CD4-positive, CD25-positive, alpha-beta regulatory T cell (primary cell): ENCODE measurements around the gene HSBP1L1. TPM values are rescaled to one million over a fixed set of nuclear protein-coding genes. Genes with fewer than 3 reads are reported as not detected.

Source experiments
- ATAC-seq, 2 donors: fragments of 150-1000 bp; cut with Tn5 transposase; one replicate each; pipeline ENCODE4 v1.10.0; 2021; ENCODE audit warnings: low read depth in 2 of 2, moderate number of reproducible peaks in 2 of 2, moderate library complexity in 1 of 2
- DNase-seq, 3 donors: peaks; one replicate each; pipeline versions ENCODE4 v3.0.0 to v3.0.0-alpha.2; 2012 to 2022; ENCODE audit warnings: mixed read lengths in 1 of 3
- H3K27ac ChIP-seq: one replicate; pipeline ENCODE4 v1.7.0; 2013; ENCODE audit warnings: mild to moderate bottlenecking, low read length; ENCODE audit not compliant: insufficient read depth, poor library complexity, severe bottlenecking
- H3K27me3 ChIP-seq: one replicate; pipeline ENCODE4 v1.7.0; 2013; ENCODE audit warnings: low read length; ENCODE audit not compliant: control insufficient read depth, insufficient read depth
- H3K36me3 ChIP-seq: one replicate; pipeline ENCODE4 v1.7.0; 2013; ENCODE audit warnings: mild to moderate bottlenecking, low read length, moderate library complexity; ENCODE audit not compliant: control insufficient read depth, insufficient read depth
- H3K4me1 ChIP-seq: 2 replicates; pipeline ENCODE4 v1.7.0; 2013; ENCODE audit warnings: mild to moderate bottlenecking, low read length; ENCODE audit not compliant: insufficient read depth, control insufficient read depth, poor library complexity, severe bottlenecking
- H3K4me3 ChIP-seq: one replicate; pipeline ENCODE4 v1.7.0; 2013; ENCODE audit warnings: low read depth, mild to moderate bottlenecking, low read length, moderate library complexity
- H3K9me3 ChIP-seq, 2 experiments: 1 replicate in 1 of 2; 2 replicates in 1 of 2; pipeline ENCODE4 v1.7.0; 2013; ENCODE audit warnings: low read length in 2 of 2, mild to moderate bottlenecking in 1 of 2, moderate library complexity in 1 of 2; ENCODE audit not compliant: control insufficient read depth in 2 of 2
- H3K27ac Mint-ChIP-seq, 3 donors: one replicate each; pipeline ENCODE4 v1.8.0; 2020 to 2022; ENCODE audit warnings: mild to moderate bottlenecking in 3 of 3, mixed read lengths in 3 of 3, moderate library complexity in 2 of 3
- H3K27me3 Mint-ChIP-seq: one replicate; pipeline ENCODE4 v1.8.0; 2022; ENCODE audit warnings: mild to moderate bottlenecking, mixed read lengths
- H3K36me3 Mint-ChIP-seq: one replicate; pipeline ENCODE4 v1.8.0; 2020; ENCODE audit warnings: mixed read lengths
- H3K4me1 Mint-ChIP-seq, 4 donors: one replicate each; pipeline ENCODE4 v1.8.0; 2020 to 2022; ENCODE audit warnings: mixed read lengths in 4 of 4, mild to moderate bottlenecking in 1 of 4
- H3K4me3 Mint-ChIP-seq, 4 donors: one replicate each; pipeline ENCODE4 v1.8.0; 2020 to 2022; ENCODE audit warnings: mild to moderate bottlenecking in 4 of 4, mixed read lengths in 4 of 4, moderate library complexity in 3 of 4
- H3K9me3 Mint-ChIP-seq, 7 donors: one replicate each; pipeline ENCODE4 v1.8.0; 2020 to 2022; ENCODE audit warnings: mixed read lengths in 7 of 7, mild to moderate bottlenecking in 3 of 7, moderate library complexity in 2 of 7
- polyA plus RNA-seq, 4 donors: library from polyadenylated mRNA; unstranded; fragments of 300-500 nt; fragmentation: Illumina TruSeq; gene quantifications; one replicate each; pipeline ENCODE4 v1.2.3, GENCODE V29; 2021
- total RNA-seq: library from RNA; stranded (reverse); gene quantifications from one replicate; pipeline ENCODE4 v1.2.3, GENCODE V29; 2022

The HSBP1L1 gene
- total and polyA plus RNA-seq, 5 donors from 2014 or later: 5.2 to 27.6 (median 10.5) TPM

DNA sequence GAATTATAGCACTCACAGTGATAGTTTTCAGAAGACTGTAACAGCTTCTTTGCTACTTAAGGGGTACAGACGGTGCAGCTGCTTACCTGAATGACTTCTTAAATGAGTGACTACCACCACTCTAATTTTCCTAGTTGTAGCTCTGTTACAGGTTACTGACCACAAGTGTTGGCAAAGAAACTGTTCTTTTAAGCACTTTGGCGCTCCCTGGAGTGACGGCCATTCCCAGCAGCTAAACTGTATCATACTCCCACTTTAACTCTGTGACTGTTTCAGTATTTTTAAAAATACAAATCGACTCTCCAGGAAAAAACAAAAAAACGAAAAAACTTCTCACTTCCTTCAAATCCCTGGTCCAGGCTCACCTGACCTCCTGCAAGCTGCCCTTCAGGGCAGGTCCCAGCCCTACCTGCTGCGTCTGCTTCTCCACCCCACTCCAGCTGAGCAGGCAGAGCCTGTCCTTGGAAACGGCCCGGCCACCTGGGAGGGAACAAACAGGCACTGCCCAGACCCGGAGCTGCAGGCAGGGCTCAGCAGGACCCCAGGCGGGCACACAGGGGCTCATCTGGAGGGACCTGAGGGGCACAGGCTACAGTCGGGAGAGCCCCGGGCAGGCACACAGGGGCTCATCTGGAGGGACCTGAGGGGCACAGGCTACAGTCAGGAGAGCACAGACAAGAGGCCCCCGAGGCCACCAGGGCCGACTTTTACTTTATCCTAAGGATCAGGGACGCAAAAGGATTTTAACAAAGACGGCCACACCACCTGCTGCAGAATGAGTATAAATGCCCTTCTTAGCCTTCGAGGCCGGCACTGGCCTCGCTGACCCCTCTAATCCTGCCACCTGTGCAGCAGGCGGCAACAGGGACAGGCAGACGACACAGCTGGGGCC lies 37.5 kb upstream of the HSBP1L1 start:
- peaks cover 25 to 28% of the 10 kb centered on the region in 2 experiments for H3K9me3 ChIP-seq
- H3K4me1 ChIP-seq: no peaks in the 10 kb centered on the region
- H3K27me3 Mint-ChIP-seq: no peaks in the 10 kb centered on the region
- no peak overlapping the region for H3K27ac Mint-ChIP-seq
- H3K27ac ChIP-seq: no peak overlapping the region
- H3K36me3 ChIP-seq: peaks cover 37% of the 10 kb centered on the region
- ATAC-seq (no peak), DNase-seq (no peak)
- H3K9me3 Mint-ChIP-seq: peaks cover 4 to 25% (median 17%) of the 10 kb centered on the region in 7 donors
- peaks cover 3 to 5% (median 5%) of the 10 kb centered on the region in 4 donors for H3K4me1 Mint-ChIP-seq
- H3K4me3 ChIP-seq: no peak overlapping the region
- H3K36me3 Mint-ChIP-seq: peaks cover 49% of the 10 kb centered on the region
- no peaks in the 10 kb centered on the region for H3K27me3 ChIP-seq
- no peak overlapping the region for H3K4me3 Mint-ChIP-seq

DNA sequence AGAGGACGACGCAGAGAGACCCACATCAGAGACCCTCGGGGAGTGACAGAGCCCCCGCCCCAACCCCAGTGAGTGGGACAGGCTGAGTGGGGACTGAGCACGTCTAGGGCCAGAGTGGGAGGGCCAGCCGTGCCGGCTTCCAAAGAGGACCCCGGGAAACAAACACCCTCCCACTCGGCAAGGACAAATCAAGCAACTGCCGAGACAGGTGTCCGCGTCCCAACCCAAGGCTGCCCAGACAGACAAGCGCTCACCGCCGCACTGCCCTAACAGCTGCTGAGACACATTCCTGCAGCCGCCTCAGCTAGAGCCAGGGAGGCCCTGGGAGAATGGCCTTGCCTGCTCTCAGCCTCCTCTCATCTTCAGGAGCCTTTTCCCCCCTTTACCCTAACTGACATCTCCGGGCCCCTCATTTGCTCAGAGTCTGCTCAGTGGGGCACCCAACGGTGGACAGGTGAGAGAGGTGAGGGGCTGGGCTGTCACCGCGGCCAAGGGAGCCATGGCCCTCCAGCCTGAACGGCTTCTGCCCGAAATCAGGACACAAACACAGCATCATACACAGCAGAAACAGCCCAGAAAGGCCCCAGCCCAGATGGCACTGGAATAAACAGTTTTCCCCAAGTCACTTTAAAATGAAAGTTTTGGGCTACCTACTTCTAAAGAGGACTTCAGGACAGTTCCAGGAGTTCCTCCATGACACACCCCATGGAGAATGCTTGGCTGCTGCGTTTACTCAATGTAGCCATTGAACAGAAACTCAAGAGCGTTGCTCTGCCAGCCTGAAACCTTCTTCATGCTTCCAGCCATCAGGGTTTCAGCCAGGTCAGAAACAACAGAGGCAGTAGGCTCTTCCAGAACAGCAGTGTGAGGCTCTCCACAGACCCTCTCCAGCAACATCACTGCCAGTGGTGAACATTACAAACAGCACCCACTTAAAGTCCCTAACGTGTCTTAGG lies 36.6 kb upstream of the HSBP1L1 start:
- DNase-seq (no peak), ATAC-seq (no peak)
- H3K27ac Mint-ChIP-seq: no peak overlapping the region
- Histone ChIP-seq H3K9me3 (peaks cover 33 to 36% of the 10 kb centered on the region in 2 experiments), H3K27ac (no peak overlapping the region), H3K4me1 (no peaks in the 10 kb centered on the region), H3K36me3 (peaks cover 39% of the 10 kb centered on the region), H3K4me3 (no peak overlapping the region), H3K27me3 (no peaks in the 10 kb centered on the region)
- peaks cover 4 to 34% (median 25%) of the 10 kb centered on the region in 7 donors for H3K9me3 Mint-ChIP-seq
- H3K36me3 Mint-ChIP-seq: peaks cover 58% of the 10 kb centered on the region
- H3K4me1 Mint-ChIP-seq: peaks cover 3 to 6% (median 5%) of the 10 kb centered on the region in 4 donors
- no peak overlapping the region for H3K4me3 Mint-ChIP-seq
- H3K27me3 Mint-ChIP-seq: no peaks in the 10 kb centered on the region

DNA sequence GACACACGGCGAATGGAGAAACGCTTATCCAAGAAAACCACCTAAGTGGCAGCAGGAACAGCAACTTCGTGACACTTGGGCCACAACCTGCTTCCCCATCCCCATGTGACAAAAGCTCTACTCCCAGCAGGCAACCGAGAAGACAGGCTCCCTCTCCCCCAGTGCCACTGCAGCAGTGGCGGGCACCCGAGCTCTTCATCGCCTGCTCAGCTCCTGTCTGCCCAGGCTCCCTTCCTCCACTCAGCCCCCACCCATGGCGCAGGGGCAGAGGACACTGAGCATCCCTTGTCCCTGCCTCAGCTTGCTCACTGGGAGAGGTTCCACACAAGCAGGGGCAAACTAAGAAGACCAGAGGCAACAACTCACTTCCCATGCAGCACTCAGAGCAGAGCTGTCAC lies 35.9 kb upstream of the HSBP1L1 start:
- Mint-ChIP-seq H3K36me3 (peaks cover 64% of the 10 kb centered on the region), H3K27ac (no peak overlapping the region), H3K4me1 (peaks cover 3 to 12% (median 4%) of the 10 kb centered on the region in 4 donors), H3K4me3 (no peak overlapping the region), H3K9me3 (peaks cover 4 to 39% (median 30%) of the 10 kb centered on the region in 7 donors), H3K27me3 (no peaks in the 10 kb centered on the region)
- no peaks in the 10 kb centered on the region for H3K4me1 ChIP-seq
- no peaks in the 10 kb centered on the region for H3K27me3 ChIP-seq
- H3K4me3 ChIP-seq: no peak overlapping the region
- peaks cover 40 to 42% of the 10 kb centered on the region in 2 experiments for H3K9me3 ChIP-seq
- no peak overlapping the region for H3K27ac ChIP-seq
- DNase-seq: no peak
- ATAC-seq: no peak
- peaks cover 45% of the 10 kb centered on the region for H3K36me3 ChIP-seq

DNA sequence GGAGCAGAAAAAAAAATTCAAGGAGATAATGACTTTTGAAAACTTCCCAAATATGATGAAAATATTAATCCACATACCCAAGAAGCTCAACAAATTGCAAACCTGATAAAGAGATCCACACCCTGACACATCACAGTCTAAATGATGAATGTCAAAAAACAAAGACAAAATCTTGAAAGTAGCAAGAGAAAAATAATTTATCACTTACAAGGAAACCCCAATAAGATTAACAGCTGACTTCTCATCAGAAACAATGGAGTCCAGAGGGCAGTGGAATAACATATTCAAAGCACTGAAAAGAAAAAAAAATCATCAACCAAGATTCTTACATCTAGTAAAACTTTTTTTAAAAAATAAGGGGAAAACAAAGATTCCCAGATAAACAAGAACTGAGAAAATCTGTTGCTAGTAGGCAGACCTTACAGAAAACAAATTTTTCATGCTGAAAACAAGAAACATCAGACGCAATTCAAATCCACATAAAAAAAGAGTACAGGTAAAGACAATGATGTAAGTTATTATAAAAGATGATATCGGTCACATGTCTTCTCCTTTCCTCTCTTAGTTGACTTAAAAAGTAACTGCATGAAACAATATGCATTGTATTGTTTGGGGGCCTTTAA lies 34.3 kb upstream of the HSBP1L1 start:
- Mint-ChIP-seq H3K27ac (no peak overlapping the region), H3K9me3 (peaks cover 5 to 48% (median 34%) of the 10 kb centered on the region in 7 donors), H3K4me3 (peak overlapping the region in 1 of 4 donors; percentile 54), H3K27me3 (no peaks in the 10 kb centered on the region), H3K4me1 (peaks cover 3 to 12% (median 4%) of the 10 kb centered on the region in 4 donors), H3K36me3 (peaks cover 70% of the 10 kb centered on the region)
- Histone ChIP-seq H3K4me3 (no peak overlapping the region), H3K9me3 (peaks cover 42 to 51% of the 10 kb centered on the region in 2 experiments), H3K27ac (no peak overlapping the region), H3K4me1 (no peaks in the 10 kb centered on the region), H3K36me3 (peaks cover 49% of the 10 kb centered on the region), H3K27me3 (no peaks in the 10 kb centered on the region)
- no peak for DNase-seq
- no peak for ATAC-seq

DNA sequence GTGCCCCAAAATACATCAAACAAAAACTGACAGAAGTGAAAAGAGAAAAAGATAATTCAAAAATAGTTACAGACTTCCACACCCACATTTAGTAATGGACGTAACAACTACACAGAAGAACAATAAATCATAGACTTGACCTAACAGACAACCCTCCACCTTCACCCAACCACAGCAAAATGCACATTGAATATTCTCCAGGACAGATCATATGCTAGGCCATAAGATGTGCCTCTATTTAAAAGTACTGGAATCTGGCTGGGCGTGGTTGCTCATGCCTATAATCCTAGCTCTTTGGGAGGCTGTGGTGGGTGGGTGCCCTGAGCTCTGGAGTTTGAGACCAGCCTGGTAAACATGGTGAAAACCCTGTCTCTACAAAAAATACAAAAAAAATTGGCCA lies 33.0 kb upstream of the HSBP1L1 start:
- Histone ChIP-seq H3K27ac (no peak overlapping the region), H3K36me3 (peaks cover 59% of the 10 kb centered on the region), H3K9me3 (peaks cover 42 to 65% of the 10 kb centered on the region in 2 experiments), H3K27me3 (no peaks in the 10 kb centered on the region), H3K4me1 (no peaks in the 10 kb centered on the region), H3K4me3 (no peak overlapping the region)
- Mint-ChIP-seq H3K27ac (no peak overlapping the region), H3K9me3 (peaks cover 5 to 57% (median 34%) of the 10 kb centered on the region in 7 donors), H3K4me1 (peaks cover 0 to 12% (median 5%) of the 10 kb centered on the region in 4 donors), H3K27me3 (no peaks in the 10 kb centered on the region), H3K36me3 (peaks cover 73% of the 10 kb centered on the region), H3K4me3 (no peak overlapping the region)
- DNase-seq: no peak
- ATAC-seq: no peak

DNA sequence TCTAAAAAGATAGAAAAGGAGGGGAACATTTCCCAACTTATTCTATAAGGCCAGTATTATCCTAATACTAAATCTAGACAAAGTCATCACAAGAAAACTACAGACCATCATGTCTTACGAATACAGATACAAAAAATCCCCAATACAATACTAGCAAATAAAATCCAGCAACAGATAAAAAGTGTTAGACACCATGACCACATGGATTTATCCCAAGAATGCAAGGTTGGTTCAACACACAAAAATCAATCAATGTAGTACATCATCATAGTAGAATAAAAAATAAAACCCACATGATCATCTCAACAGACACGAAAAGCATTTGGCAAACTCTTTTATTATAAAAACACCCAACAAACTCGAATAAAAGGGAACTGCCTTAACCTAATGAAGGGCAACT lies 31.5 kb upstream of the HSBP1L1 start:
- Mint-ChIP-seq H3K27me3 (no peaks in the 10 kb centered on the region), H3K4me1 (peaks cover 0 to 12% (median 7%) of the 10 kb centered on the region in 4 donors), H3K36me3 (peaks cover 87% of the 10 kb centered on the region), H3K4me3 (no peak overlapping the region), H3K9me3 (peaks cover 8 to 60% (median 34%) of the 10 kb centered on the region in 7 donors), H3K27ac (no peak overlapping the region)
- Histone ChIP-seq H3K4me3 (no peak overlapping the region), H3K36me3 (peaks cover 65% of the 10 kb centered on the region), H3K27ac (no peak overlapping the region), H3K27me3 (no peaks in the 10 kb centered on the region), H3K4me1 (no peaks in the 10 kb centered on the region), H3K9me3 (peaks cover 42 to 72% of the 10 kb centered on the region in 2 experiments)
- no peak for DNase-seq
- ATAC-seq: no peak

DNA sequence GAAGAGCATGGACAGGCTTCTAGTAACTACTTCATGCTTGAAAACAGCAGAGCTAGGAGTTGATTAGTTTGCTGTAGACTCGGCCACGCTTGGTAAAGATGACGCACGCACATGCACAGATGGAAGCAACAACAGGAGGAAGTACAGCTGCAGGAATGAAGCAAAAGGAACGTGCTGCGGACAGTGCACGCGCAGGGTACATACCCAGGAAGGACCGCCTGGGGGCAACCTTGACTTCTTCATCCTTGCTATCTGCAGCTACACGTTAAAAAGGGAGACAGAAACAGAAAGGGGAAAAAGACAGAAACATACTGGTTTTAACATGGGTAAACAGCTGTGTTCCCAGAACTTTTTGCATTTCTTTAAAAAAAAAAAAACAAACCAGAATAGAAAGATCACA lies 30.7 kb upstream of the HSBP1L1 start:
- H3K36me3 Mint-ChIP-seq: peaks cover 89% of the 10 kb centered on the region
- H3K9me3 Mint-ChIP-seq: peaks cover 8 to 57% (median 29%) of the 10 kb centered on the region in 7 donors
- H3K4me1 Mint-ChIP-seq: peaks cover 0 to 12% (median 7%) of the 10 kb centered on the region in 4 donors
- H3K4me1 ChIP-seq: no peaks in the 10 kb centered on the region
- H3K9me3 ChIP-seq: peaks cover 41 to 72% of the 10 kb centered on the region in 2 experiments
- H3K4me3 ChIP-seq: no peak overlapping the region
- no peak for DNase-seq
- no peaks in the 10 kb centered on the region for H3K27me3 Mint-ChIP-seq
- H3K27me3 ChIP-seq: no peaks in the 10 kb centered on the region
- no peak for ATAC-seq
- peaks cover 69% of the 10 kb centered on the region for H3K36me3 ChIP-seq
- no peak overlapping the region for H3K27ac Mint-ChIP-seq
- no peak overlapping the region for H3K27ac ChIP-seq
- H3K4me3 Mint-ChIP-seq: no peak overlapping the region
